KBM-7 (cell line): ENCODE results near the gene CAMSAP1.

Source experiments
- DNase-seq: peaks from one replicate; pipeline ENCODE4 v3.0.0-alpha.2; 2015
- in situ Hi-C: fragments of 300-500 bp; cut with MboI; formaldehyde crosslinking; loops from 2 replicates; pipeline ENCODE4 v1.14.3; 2020; ENCODE audit warnings: low sequenced_read_pairs, low pct_unique_long_range_greater_than_20kb, mixed read lengths

CAMSAP1 gene

DNA sequence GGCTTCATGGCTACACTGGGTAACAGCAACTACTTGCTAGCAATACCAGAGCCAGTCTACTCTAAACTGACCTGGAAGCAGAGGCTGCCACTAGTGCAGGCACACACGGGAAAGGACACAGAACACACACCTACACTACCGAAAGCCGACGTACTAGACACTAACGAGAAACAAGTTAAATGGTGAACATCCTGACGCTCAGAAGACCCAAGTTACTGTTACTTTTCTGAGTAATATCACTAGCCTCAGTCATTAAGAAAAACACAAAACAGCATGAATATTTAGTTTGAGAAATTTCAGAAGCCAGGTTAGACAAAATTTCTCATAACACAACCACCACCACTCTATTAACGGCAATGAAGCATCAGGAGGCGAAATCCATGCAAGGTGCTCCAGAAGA, 44.5 kb downstream of the CAMSAP1 start:
- DNase-seq, result no peak
- in situ Hi-C loops, result no loop called here

DNA sequence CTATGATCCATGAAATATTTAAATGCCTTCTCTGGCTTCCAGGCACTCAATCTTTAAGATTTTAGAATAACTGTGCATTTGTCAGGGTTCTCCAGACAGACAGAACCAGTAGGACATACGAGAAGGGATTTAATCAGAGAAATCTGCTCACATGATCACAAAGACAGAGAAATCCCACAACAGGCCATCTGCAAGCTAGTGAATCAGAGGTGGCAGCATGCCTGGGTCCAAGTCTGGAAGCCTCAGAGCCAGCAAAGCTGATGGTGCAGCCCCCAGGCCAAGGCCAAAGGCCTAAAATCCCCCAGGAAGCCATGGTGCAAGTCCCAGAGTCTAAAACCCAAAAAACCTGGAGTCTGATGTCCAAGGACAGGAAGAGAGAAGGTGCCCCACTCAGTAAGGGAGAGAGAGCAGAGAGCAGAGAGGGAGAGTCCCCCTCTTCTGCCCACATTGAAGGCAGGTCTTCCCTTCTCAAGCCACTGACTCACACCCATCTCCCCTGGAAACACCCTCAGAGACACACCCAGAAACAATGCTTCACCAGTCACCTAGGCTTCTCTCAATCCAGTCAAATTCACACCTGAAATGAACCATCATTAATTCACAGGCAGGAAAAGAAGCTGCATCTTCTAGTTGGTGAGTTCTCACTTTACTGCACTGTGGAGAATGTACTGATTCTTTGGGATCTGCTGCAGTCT, 48.7 kb downstream of the CAMSAP1 start:
- in situ Hi-C loops, result no loop called here
- DNase-seq, result no peak

- no peak for DNase-seq
- in situ Hi-C loops, result no loop called here
Observed at GRCh38 chr9:135857843-135858242, 49.5 kb downstream of the CAMSAP1 start.

GRCh38 chr9:135857371-135857786, 50.0 kb downstream of the CAMSAP1 start:
- in situ Hi-C loops, result no loop called here
- DNase-seq, result no peak

DNA sequence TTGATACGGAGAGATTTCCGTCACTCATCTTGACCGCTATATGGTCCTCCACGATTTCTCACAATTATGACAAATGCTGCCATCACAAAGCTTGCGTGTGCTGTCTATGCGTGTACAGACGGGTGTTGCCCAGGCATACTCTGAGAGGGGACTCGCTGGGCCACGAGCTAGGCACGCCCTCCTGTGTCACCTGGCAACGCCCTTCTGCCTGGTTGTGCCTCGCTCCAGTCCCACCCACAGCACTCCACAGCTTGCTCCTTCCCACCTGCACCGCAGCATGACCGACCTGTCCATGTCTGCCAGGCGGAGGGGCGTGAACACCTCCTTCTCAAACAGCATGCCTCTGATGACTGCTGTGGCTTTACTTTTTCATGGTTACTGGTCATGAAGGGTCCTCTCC, 55.6 kb downstream of the CAMSAP1 start:
- DNase-seq, result no peak
- in situ Hi-C loops, result no loop called here

- no peak for DNase-seq
- in situ Hi-C loops, result no loop called here
Observed at GRCh38 chr9:135850737-135851136, 56.6 kb downstream of the CAMSAP1 start.

- in situ Hi-C loops, result no loop called here
- no peak for DNase-seq
Observed at GRCh38 chr9:135849181-135849580, 58.2 kb downstream of the CAMSAP1 start.

- in situ Hi-C loops, result no loop called here
- no peak for DNase-seq
Observed at GRCh38 chr9:135848341-135849047, 58.9 kb downstream of the CAMSAP1 start.

GRCh38 chr9:135847833-135848232, 59.5 kb downstream of the CAMSAP1 start:
- no peak for DNase-seq
- in situ Hi-C loops, result no loop called here

DNA sequence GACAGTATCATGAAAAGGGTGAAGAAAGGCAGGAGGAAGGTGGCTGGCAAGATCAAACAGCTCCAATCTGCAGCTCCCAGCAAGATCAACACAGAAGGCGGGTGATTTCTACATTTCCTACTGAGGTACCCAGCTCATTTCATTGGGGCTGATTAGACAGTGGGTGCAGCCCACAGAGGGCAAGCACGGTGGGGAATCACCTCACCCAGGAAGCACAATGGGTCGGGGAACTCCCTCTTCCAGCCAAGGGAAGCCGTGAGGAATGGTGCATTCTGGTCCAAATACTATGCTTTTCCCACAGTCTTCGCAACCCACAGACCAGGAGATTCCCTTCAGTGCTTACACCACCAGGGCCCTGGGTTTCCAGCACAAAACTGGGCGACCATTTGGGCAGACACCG, 66.8 kb downstream of the CAMSAP1 start:
- in situ Hi-C loops, result no loop called here
- DNase-seq, result no peak

GRCh38 chr9:135840107-135840506, 67.2 kb downstream of the CAMSAP1 start:
- in situ Hi-C loops, result no loop called here
- DNase-seq, result no peak

GRCh38 chr9:135839516-135839915, 67.8 kb downstream of the CAMSAP1 start:
- in situ Hi-C loops, result no loop called here
- DNase-seq, result no peak

DNA sequence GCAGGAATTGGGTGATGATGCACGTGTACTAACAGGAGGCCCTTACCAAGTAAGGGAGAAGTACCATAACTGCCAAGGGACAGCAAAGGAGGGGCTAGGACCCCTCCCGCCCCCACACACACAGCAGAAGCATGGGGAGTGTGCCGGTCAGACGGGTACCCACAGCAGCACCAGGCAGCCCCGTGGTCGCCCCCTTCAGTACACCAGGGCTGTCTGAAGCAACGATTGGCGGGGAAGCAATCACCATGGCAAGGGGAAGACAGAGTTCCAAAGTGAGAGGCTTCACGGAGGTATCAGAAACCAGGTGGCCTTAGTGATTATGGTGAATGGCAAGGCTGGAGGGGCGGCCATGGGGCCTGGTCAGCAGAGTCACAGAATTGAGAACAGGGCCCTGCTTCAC, 72.2 kb downstream of the CAMSAP1 start:
- in situ Hi-C loops, result no loop called here
- no peak for DNase-seq

GRCh38 chr9:135833864-135834263, 73.5 kb downstream of the CAMSAP1 start:
- in situ Hi-C loops, result no loop called here
- DNase-seq, result no peak

DNA sequence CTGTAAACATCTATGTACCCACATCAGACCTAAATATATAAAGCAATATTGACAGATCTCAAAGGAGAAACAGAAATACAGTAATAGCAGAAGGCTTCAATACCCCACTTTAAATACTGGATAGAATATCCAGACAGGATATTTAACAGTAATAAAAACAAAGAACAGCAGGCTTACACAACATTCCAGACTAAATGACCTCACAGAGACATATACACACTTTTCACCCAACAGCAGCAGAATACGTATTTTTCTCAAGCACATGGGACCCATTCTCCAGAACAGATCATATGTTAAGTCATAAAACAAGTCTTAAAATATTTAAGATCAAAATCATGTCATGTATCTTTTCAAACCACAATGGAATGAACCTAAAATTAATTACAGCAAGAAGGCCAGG, 76.8 kb downstream of the CAMSAP1 start:
- DNase-seq, result no peak
- in situ Hi-C loops, result no loop called here

DNA sequence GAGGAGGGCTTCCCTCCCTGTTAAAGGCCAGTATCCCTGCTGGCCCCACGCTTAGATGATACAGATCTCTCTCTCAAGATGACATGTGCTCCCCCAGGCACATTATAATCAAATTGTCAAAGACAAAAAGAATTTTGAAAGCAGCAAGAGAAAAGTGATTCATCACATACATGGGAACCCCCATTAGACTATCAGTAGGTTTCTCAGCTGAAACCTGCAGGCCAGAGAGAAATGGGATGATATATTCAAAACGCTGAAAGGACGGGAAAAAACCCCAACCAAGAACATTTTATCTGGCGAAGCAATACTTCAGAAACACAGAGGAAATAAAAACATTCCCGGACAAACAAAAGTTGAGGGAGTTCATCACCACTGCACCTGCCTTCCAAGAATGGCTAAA, 78.7 kb downstream of the CAMSAP1 start:
- DNase-seq, result no peak

GRCh38 chr9:135827866-135828580, 79.3 kb downstream of the CAMSAP1 start:
- in situ Hi-C loops, result no loop called here

More for the DNA sequence above, 78.7 kb downstream of the CAMSAP1 start:
- in situ Hi-C loops, result no loop called here

GRCh38 chr9:135827301-135827700, 80.0 kb downstream of the CAMSAP1 start:
- DNase-seq, result no peak
- in situ Hi-C loops, result no loop called here

More at GRCh38 chr9:135827866-135828580, 79.3 kb downstream of the CAMSAP1 start:
- no peak for DNase-seq

DNA sequence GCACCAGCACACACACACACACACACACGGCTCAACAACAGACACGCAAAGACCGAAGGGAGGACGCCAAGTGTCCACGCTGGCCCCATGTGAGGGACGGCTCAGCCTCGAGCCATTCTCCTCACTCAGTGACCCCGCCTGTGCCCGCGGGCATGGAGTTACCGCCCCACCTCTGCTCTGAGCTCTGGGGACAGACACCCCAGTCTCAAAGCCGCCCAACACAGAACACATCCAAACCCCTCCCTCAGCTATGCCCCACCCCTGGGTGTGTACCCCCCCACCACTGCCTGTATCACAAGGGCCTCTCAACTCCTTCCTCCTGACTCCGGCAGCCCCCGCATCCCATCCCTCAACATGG, 81.2 kb downstream of the CAMSAP1 start:
- in situ Hi-C loops, result no loop called here
- no peak for DNase-seq

DNA sequence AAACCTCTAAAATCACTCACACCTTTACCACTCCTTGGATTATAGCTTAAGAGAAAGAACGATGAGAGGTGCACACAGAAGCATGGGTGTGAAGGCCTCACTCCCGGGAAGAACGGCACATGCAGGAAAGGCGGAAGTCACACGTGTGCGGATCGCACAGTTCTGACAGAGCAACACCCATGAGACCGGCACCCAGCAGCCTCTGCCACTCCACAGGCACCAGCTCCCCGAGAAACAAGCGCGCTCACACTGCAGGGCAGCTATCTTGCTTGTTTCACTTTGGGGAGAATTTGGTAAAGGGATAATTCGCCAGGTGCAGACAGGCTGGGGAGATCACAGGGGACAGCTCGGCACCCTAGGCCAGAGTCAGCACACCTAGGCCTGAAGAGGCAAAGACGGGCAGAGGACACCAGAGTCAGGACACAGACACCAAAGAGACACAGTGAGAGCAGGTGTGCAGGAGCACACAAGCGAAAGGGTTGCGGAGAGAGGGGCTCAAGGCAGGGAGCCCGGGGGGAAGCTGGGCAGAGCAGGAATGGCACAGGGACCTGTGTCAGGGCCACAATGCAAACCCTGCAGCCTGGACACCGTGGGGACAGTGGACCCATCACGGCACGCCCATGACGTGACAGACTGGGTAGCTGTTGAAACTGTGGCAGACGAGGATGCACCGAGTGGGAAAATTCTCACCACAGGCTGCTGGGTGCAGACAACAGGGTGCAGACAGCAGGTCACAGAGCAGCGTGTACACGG, 81.7 kb downstream of the CAMSAP1 start:
- no peak for DNase-seq
- in situ Hi-C loops, result no loop called here
